Measurements from ENCODE around the gene DAND5. TPM values are rescaled to one million over a fixed set of nuclear protein-coding genes. Genes with fewer than 3 reads are reported as not detected.

Gene DAND5
- total and polyA plus RNA-seq, 2 donors (not counting 1 experiment from before 2014, with no cell fraction given) = not detected

- WGBS (ENCODE audit: insufficient coverage) = 91% methylated on average over 4 of the region's 7 CpGs
- ChIA-PET CTCF (no interaction called here), POLR2A (no interaction called here)
- H2AFZ ChIP-seq (ENCODE audit: insufficient read depth, low read depth, low read length, poor library complexity, severe bottlenecking) = no peak overlapping the region
- no peak for ATAC-seq (ENCODE audit: low read depth)
- H3K9me3 ChIP-seq (ENCODE audit: control extremely low read depth in 1 of 3, control insufficient read depth in 2 of 3, insufficient read depth in 1 of 3, low read length in 2 of 3) = no peaks in the 10 kb centered on the region
- no peak overlapping the region for H3K9ac ChIP-seq (ENCODE audit: low read length)
- Mint-ChIP-seq H3K27ac (no peak overlapping the region), H3K4me3 (no peak overlapping the region), H3K27me3 (peaks cover 53% of the 10 kb centered on the region), H3K9me3 (ENCODE audit: insufficient read depth) (no peaks in the 10 kb centered on the region), H3K4me1 (peaks cover 42% of the 10 kb centered on the region)
- DNase-seq = no peak
- TF ChIP-seq CTCF (IDR thresholded peaks at IDR 0.05) (no peak), EZH2 (IDR thresholded peaks at IDR 0.05; ENCODE audit: borderline replicate concordance, insufficient read depth, low read depth, low read length, poor library complexity, severe bottlenecking) (no peak)
- H3K27me3 ChIP-seq (replicated peaks in 1 of 4; ENCODE audit: control extremely low read depth in 1 of 4, control insufficient read depth in 3 of 4, insufficient read depth in 4 of 4, low read length in 3 of 4) = peaks cover 0 to 20% (median 11%) of the 10 kb centered on the region in 4 experiments
- H3K4me3 ChIP-seq (ENCODE audit: control extremely low read depth in 1 of 5, extremely low read depth in 1 of 5, insufficient read depth in 1 of 5, low read depth in 2 of 5, low read length in 4 of 5) = no peak overlapping the region
- intact Hi-C loops (cut with micrococcal nuclease) = no loop called here
- peaks cover 3% of the 10 kb centered on the region for H3K79me2 ChIP-seq (ENCODE audit: control insufficient read depth, insufficient read depth, low read length)
- H3K4me2 ChIP-seq (replicated peaks; ENCODE audit: low read depth, low read length, poor library complexity, severe bottlenecking) = no peak overlapping the region
- no peak overlapping the region for H3K27ac ChIP-seq (ENCODE audit: low read length in 2 of 2)
- peaks cover 32% of the 10 kb centered on the region in 2 donors for H3K4me1 ChIP-seq (ENCODE audit: control insufficient read depth in 2 of 2, insufficient read depth in 2 of 2, low read length in 2 of 2)
- H4K20me1 ChIP-seq (ENCODE audit: control insufficient read depth, insufficient read depth, low read length, poor library complexity, severe bottlenecking) = no peaks in the 10 kb centered on the region
- no peaks in the 10 kb centered on the region for H3K36me3 ChIP-seq (replicated peaks in 1 of 2; ENCODE audit: control extremely low read depth in 1 of 2, control insufficient read depth in 1 of 2, extremely low read depth in 1 of 2, insufficient read depth in 2 of 2, low read length in 1 of 2)
Measured at GRCh38 chr19:13020002-13020414, 50.6 kb downstream of the DAND5 start.

GRCh38 chr19:13022111-13022858, 52.9 kb downstream of the DAND5 start:
- CTCF ChIA-PET = interaction anchor here (0.7 to 1.8 kb wide), 5 partner anchors 10 to 72 kb away, joined by 3 to 7 read pairs (median 4); no protein-coding TSS in a partner anchor
- intact Hi-C loops (cut with micrococcal nuclease) = no loop called here

More at GRCh38 chr19:13022111-13022858, 52.9 kb downstream of the DAND5 start:
- no peak overlapping the region for H3K27ac ChIP-seq (ENCODE audit: low read length in 2 of 2)
- no peaks in the 10 kb centered on the region for H3K9me3 ChIP-seq (ENCODE audit: control extremely low read depth in 1 of 3, control insufficient read depth in 2 of 3, insufficient read depth in 1 of 3, low read length in 2 of 3)
- H3K79me2 ChIP-seq (ENCODE audit: control insufficient read depth, insufficient read depth, low read length) = peaks cover 3% of the 10 kb centered on the region
- H3K9me3 Mint-ChIP-seq (ENCODE audit: insufficient read depth) = no peaks in the 10 kb centered on the region
- H3K4me1 ChIP-seq (ENCODE audit: control insufficient read depth in 2 of 2, insufficient read depth in 2 of 2, low read length in 2 of 2) = peaks cover 25 to 29% of the 10 kb centered on the region in 2 donors
- peaks cover 34% of the 10 kb centered on the region for H3K4me1 Mint-ChIP-seq
- ATAC-seq (ENCODE audit: low read depth) = no peak
- WGBS (ENCODE audit: insufficient coverage) = 45% methylated on average over 11 of the region's 22 CpGs
- H3K27ac Mint-ChIP-seq = peak overlapping the region; percentile 4
- peak overlapping the region; percentile 96 for H3K4me2 ChIP-seq (replicated peaks; ENCODE audit: low read depth, low read length, poor library complexity, severe bottlenecking)
- peak; percentile 41 for DNase-seq
- TF ChIP-seq CTCF (IDR thresholded peaks at IDR 0.05) = no peak
- TF ChIP-seq EZH2 (IDR thresholded peaks at IDR 0.05; ENCODE audit: borderline replicate concordance, insufficient read depth, low read depth, low read length, poor library complexity, severe bottlenecking) = no peak
- no peaks in the 10 kb centered on the region for H4K20me1 ChIP-seq (ENCODE audit: control insufficient read depth, insufficient read depth, low read length, poor library complexity, severe bottlenecking)
- no peaks in the 10 kb centered on the region for H3K36me3 ChIP-seq (replicated peaks in 1 of 2; ENCODE audit: control extremely low read depth in 1 of 2, control insufficient read depth in 1 of 2, extremely low read depth in 1 of 2, insufficient read depth in 2 of 2, low read length in 1 of 2)
- H3K4me3 ChIP-seq (ENCODE audit: control extremely low read depth in 1 of 5, extremely low read depth in 1 of 5, insufficient read depth in 1 of 5, low read depth in 2 of 5, low read length in 4 of 5) = peak overlapping the region in 4 of 5 experiments; percentile 34 to 64 (median 57)
- H3K27me3 Mint-ChIP-seq = peaks cover 57% of the 10 kb centered on the region
- H2AFZ ChIP-seq (ENCODE audit: insufficient read depth, low read depth, low read length, poor library complexity, severe bottlenecking) = peak overlapping the region; percentile 84
- H3K9ac ChIP-seq (ENCODE audit: low read length) = peak overlapping the region; percentile 70
- peak overlapping the region; percentile 84 for H3K4me3 Mint-ChIP-seq
- peaks cover 0 to 17% (median 8%) of the 10 kb centered on the region in 4 experiments for H3K27me3 ChIP-seq (replicated peaks in 1 of 4; ENCODE audit: control extremely low read depth in 1 of 4, control insufficient read depth in 3 of 4, insufficient read depth in 4 of 4, low read length in 3 of 4)
- POLR2A ChIA-PET = no interaction called here

Data from B cell (primary cell).